HG02759 (cell line): Measurements from ENCODE around the gene COL25A1.

Experiments used
- ATAC-seq: cut with Tn5 transposase; IDR thresholded peaks from one replicate; pipeline ENCODE4 v1.9.1; 2021; ENCODE audit warnings: mild to moderate bottlenecking, moderate library complexity; ENCODE audit not compliant: unreplicated experiment

The COL25A1 gene

DNA sequence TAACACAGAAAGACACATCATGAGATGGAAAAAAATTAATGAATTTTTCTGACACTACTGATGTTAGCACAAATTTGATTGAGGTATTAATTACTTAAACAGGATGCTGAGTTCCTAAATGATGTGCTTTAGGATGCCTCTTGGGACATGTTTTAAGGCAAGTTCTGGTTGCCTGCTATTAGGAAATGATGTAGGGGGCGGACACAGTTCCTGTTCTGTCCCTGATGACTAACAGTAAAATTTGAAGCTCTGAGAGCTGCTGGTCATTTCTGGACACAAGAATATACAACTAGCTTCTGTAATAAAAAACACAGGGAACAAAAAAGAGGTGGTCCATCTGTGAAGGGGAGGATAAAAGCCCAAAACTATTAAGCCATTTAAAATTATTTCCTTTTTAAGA lies 376.4 kb downstream of the COL25A1 start:
- ATAC-seq = no peak

DNA sequence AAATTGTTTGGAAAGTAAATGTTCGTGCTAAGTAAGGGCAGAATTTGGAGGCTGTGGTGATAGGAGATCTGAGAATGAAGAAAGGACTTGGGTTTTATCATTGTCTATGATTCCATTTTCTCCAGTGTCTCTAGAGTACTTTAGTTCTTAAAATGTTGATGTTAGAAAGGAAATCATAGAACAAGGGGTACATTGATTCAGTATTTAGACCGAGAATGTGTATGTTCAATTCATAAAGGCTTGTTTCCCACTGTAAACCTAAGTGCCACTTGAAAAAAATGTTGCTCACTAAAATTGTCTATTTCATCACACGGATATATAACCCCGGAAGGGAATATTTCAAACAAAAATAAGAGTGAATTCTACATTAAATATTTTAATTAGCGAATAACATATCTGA lies 380.3 kb downstream of the COL25A1 start:
- ATAC-seq = no peak

DNA sequence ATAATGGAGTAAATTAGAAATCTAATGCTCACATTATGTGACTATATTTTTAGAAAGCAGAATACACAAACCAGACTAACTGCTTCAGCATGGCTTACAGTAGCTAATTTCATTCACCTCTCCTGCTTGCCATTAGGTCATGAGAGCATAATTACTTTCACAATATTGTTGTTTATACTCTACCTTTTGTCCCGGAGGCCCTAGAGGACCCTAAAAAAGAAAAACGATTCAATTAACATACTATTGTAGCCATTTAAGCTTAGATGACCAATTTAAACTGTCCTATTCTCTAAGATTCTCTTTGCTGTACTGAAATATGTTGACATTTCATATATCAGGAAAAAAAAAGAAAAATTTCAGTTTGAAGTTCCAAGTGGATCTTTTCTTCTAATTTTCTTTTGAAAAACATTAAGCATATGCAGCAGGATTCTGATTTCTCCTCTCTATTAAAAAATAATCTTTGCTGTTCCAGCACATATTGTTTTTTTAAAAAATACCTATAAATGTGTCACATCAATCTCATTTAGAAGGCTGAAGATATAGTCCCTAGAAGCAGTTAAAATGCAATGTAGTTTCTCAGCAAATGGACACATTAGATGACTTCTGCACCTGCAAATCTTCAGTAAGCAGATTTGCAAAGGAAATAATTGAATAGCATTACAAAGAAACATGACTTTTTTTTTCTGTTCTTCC lies 381.9 kb downstream of the COL25A1 start:
- no peak for ATAC-seq

- no peak for ATAC-seq
These were observed 383.1 kb downstream of the COL25A1 start for GRCh38 chr4:108919226-108919893.

GRCh38 chr4:108917255-108917654 lies 385.2 kb downstream of the COL25A1 start:
- no peak for ATAC-seq

DNA sequence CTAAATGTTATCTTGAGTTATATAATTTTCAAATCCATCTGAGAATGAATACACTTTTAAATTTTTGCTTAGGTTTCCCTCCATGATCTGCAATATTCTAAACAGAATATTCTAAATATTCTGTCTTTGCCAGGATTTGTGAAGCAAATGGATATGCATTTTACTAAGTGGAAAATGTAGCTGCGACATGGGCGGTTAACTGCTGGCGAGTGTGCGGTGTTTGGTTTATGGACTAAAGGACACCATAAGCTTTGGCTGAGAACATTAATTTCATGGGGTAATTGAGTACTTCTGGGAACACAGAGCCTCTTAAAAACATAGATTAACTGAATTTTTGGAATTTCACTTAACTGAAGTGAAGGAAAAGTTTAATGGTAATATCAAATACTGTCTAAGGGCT lies 385.8 kb downstream of the COL25A1 start:
- no peak for ATAC-seq

DNA sequence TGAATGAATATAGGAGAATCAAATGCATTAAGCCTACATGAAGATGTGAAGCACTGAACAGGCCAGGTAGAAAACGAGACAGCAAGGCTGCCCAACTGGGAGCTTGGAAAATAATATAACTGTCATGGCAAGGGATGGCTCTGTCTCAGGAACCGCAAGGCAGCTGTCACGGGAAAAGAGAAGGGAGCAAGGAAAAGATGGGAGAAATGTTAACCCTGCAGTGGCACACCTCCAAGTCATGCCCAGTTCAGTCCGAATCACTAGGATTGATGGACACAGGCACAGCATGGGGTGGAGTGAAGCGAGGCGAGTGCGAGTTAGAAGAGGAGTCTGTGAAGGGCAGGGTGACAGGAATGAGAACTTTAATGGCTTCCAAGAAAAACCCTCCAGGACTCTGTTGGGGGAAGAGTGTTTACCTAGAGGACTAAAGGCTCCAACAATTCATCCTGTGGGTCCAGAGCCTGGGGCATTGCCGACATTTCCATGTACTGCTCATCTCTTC lies 395.5 kb downstream of the COL25A1 start:
- no peak for ATAC-seq

DNA sequence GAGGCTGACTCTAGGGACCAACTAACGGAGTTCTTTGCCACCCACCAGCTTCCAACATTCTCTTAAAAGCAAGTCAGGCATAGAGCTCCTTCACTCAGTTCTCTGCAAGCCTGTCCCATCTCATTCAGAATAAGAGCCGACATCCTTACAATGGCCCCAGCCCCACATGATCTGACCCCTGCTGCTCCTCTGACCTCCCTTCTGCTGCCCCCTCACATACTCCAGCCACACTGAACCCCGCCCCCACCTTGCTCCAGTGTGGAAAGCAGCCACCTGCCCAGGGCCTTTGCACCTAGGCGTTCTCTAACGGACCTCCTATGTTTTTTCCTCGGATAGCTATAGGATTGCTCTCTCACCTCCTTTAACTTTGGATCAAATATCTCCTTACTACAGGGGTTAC lies 396.5 kb downstream of the COL25A1 start:
- no peak for ATAC-seq

DNA sequence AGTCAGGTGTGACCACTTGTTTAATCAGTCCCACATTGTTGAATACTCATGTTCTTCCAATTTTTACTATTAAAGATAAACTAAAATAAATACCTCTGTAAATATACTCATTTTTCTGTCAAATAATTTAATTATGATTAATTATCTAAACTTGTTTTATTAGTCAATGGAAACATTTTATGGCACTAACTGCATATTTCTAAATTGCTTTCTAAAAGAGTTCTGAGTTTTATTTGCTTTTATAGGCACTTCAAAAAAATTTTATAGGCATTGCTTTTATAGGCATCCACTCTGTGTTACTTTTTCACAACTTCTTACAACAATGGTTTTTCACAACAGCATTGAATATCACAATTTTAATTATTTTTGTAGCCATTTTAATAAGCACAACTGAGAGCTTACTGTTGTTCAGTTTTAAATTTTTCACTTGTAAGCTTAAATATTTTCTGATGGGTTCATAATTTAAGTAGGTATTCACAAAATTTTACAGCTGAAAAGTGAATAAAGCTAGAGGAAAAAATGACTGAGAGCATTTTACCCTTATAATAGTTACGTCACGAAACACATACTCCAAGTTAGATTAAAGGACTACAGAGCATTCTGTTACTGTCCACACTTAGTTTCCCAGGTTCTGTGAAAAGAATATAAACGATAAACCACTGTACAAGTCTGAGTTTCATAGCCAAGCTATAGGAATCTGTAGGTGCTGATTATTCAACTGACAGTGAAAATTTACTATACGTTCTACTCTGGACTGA lies 398.8 kb downstream of the COL25A1 start:
- ATAC-seq = no peak

DNA sequence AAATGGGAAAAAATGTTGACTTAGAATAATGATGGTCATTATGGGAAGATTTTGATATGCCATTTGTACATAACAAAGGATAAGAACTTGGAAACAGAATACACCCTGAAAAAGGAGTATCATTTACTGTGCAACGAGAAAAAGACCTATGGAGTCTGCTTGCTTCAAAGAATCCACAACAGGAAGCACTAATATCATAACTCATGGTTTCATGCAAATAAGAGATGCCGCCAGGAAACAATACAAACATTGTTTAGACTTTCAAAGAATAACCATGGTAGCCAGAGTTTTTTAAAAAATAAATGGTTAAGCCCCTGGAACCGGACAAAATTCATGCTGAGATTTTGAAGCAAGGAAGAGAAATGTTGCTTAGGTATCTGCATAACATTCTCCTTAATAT lies 399.7 kb downstream of the COL25A1 start:
- peak; percentile 84 for ATAC-seq

DNA sequence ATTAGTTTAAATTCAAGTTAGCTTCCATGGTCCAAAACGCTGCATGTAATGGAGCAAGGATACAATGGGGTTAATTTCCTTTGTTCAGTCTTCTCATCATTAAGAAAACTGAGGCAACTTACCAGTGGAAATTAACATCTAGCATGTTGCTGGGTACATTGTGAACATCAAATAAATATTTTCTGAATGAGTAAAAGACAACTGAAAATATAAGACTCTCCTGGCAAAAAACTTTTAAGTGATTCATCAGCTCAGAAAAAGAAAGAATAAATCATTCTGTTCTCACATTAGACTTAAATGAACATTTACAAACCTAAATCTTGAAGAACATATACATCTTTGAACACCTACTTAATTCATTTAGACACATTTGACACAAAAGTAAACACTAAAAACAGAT lies 401.2 kb downstream of the COL25A1 start:
- ATAC-seq = no peak

GRCh38 chr4:108900018-108900580 lies 402.4 kb downstream of the COL25A1 start:
- no peak for ATAC-seq

DNA sequence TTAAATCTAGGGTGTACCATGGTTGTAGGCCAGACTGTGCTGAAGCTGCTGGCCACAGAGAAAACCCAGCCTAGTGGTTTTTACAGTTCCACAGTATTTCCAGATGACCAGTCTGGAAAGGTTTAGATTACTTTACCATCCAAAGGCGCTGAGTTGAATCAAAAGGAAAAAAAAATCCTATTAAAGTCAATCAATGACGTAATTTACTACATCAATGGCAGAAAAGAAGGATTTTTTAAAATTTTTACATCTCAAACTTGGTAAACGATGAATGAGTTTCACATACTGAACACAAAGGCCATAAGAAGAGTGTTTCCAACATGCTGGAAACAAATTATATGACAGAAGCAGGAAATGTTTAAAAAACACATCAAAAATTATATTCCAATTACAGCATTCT lies 409.0 kb downstream of the COL25A1 start:
- ATAC-seq = no peak

GRCh38 chr4:108891896-108892590 lies 410.4 kb downstream of the COL25A1 start:
- ATAC-seq = no peak

GRCh38 chr4:108890484-108890881 lies 412.0 kb downstream of the COL25A1 start:
- ATAC-seq = no peak

DNA sequence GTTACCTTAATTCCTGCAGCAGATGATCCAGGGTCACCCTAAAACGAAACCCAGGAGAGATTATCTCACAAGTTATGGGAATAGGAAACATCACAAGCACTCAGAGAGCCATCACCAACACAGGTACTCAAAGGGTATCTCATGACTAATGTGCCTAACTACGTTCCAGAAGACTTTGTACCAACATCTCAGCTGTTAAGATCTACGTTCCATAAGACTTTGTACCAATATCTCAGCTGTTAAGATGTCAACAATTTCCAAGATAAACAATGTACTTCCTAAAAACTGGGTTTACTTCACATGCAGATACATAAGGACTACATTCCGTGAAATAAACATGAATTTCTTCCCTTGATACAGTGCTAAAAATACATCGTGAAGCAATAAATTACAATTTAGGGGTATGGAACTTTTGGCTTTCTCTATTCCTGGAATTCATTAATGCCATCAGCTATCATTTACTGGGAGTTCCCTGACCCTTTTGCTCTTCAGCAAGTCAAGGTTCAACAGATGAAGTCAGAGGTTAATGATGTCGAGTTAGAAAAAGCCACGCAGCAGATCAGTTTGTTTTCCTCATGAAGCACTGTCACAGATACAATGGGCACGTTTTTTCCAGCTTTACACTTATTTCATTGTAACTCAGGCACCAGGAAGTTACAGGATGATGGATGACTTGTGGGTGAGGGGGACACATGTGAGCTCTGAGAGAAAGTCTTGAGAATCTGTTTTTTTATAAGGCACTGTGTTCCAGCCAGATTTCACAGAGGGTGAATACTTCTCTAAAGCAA lies 412.6 kb downstream of the COL25A1 start:
- ATAC-seq = no peak

DNA sequence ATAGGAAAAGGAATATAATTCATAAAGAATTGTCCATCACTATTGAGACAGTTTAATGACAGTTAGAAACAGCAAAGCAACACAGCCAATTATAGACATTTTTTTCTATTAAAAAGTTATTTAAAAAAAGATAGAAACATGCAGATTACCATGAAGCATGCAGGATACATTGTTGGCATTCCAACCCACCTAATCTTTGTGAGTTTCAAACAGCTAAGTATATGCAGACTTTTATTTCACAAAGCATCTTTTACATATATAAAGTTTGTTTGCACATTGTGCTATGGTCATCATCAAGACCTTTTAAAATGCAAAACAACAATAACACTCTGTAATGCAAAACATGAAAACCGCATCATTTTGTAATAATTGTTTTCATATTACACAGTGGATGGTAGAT lies 413.7 kb downstream of the COL25A1 start:
- ATAC-seq = no peak

GRCh38 chr4:108887034-108887433 lies 415.4 kb downstream of the COL25A1 start:
- no peak for ATAC-seq

DNA sequence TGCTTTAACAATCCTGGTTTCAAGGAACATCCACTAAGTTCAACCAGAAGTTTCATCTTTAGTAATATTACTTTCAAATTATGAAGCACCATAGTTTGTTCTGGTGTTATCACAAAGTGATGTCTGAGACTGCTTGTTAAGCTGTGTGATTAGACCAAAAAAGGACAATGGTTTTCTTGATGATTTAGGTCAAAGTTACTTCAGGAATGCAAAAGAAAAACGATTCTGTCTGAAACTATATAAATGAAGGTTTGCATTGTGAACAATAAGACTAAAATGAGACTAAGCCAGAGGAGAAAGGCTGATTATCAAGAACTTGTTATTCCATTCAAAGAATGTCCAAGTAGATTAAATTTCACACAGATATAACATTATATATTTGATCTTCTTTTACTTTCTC lies 417.2 kb downstream of the COL25A1 start:
- no peak for ATAC-seq

- ATAC-seq = no peak
These were observed 417.9 kb downstream of the COL25A1 start for GRCh38 chr4:108884596-108884995.
